ENCODE measurements around the gene HSD11B1L.

Gene HSD11B1L

GRCh38 chr19:5680437-5681368 lies at the start of gene HSD11B1L, which contains the start of gene MICOS13:
Gene HSD11B1L, plus strand, starts transcription at chr19:5681027. Its CDS starts 3,806 bp downstream, at chr19:5684833.
Gene MICOS13, minus strand, starts transcription at chr19:5680516. Its CDS starts 30 bp downstream, at chr19:5680486.
- DNase-seq (ENCODE audit: low spot score) = peak; percentile 98

DNA sequence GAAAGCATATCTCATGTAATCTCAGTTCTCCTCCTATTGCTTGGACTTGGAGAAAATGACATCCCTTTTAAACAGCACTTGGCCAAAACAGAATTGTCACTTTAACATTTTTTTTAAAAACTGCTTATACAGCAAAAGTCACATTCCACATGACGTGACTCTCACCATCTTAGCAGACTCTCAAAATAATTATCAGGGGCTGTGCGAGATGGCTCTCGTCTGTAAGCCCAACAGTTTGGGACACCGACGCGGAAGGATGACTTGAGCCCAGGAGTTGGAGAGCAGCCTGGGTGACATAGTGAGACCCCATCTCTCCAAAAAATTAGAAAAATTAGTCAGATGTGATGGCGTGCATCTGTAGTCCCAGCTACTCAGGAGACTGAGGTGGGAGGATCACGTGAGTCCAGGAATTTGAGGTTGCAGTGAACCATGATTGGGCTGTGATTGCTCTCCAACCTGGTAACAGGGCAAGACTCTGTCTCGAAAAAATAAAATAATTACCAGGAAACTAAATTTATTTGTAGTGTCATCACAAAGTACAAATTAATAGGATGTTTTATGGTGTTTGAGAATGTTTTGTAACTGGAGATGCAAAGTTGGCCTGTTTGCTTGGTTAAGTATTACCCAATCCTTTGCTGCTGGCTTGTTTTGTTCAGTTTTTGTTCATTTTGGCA lies 49.1 kb upstream of the HSD11B1L start:
- DNase-seq (ENCODE audit: low spot score) = no peak

- DNase-seq (ENCODE audit: low spot score) = no peak
These were observed 48.6 kb upstream of the HSD11B1L start for GRCh38 chr19:5632241-5632612.

DNA sequence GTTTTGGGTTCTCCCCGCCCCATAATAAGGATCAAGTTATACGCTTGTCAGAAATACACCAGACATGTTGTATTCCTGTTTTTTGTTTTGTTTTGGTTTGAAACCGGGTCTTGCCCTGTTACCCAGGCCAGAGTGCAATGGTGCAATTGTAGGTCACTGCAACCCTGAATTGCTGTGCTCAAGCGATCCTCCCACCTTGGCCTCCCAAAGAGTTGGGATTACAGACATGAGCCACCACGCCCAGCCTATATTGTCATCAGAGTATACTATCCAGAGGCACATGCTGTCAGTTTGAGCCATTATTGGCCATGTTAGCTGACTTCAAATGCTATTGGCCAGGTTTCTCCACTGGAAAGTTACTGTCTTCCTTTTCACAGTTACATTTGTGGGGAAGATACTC lies 48.2 kb upstream of the HSD11B1L start:
- DNase-seq (ENCODE audit: low spot score) = no peak

- DNase-seq (ENCODE audit: low spot score) = no peak
These were observed 45.4 kb upstream of the HSD11B1L start for GRCh38 chr19:5635427-5635826.

- no peak for DNase-seq (ENCODE audit: low spot score)
These were observed 42.9 kb upstream of the HSD11B1L start for GRCh38 chr19:5637971-5638370.

DNA sequence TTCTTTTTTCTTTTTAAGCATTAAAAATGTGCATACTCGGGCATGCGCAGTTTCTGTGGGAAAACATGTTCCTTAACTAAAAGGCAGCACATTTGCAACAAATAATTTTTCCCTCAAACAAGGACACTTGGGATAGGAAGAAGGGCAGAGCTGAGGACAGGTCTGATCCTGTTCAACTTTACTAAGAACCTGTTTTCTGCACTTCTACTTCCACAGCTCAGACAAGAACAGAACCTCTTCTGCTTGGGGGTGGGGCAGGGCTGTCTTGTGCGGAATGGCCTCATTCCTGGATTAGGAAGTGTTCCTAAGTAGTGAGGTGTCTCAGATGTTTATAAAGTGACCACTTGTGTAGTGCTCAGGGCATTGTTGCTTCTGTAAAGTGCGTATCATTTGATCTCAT lies 39.7 kb upstream of the HSD11B1L start:
- DNase-seq (ENCODE audit: low spot score) = no peak

DNA sequence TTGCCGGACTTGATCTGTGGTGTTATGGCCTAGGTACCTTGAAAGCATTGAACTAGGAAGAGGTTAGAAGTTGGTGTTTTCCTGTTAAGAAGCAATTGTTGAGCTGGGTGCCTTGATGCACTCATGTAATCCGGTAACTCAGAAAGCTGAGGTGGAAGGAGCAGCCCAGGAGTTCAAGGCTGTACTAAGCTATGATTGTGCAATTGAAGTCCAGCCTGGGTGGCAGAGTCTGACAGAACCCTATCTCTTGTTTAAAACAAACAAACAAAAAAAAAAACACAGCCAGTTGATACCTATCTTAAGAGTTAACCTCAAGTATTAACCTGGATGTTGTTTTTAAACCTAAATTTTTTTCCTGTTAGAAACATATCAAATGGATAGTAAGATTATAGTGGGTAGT lies 38.6 kb upstream of the HSD11B1L start:
- DNase-seq (ENCODE audit: low spot score) = no peak

GRCh38 chr19:5643060-5643459 lies 37.8 kb upstream of the HSD11B1L start:
- no peak for DNase-seq (ENCODE audit: low spot score)

DNA sequence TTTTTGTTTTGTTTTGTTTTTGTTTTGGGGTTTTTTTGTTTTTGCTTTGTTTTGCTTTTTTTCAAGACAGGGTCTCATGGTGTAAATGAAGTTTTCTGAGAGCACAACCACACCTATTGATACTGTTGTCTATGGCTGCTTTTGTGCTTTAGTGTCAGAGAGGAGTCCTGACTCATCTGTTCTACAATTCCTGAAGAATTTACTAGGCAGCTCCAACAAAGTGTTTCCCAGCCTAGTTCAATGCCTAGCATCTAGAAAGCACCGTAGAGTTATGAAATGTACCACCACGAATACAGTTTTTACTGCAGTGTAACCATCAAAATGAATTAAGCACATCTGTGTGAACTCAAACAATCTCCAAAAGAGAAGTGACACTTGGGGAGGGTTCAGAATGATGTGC lies 36.8 kb upstream of the HSD11B1L start:
- DNase-seq (ENCODE audit: low spot score) = no peak

- no peak for DNase-seq (ENCODE audit: low spot score)
These were observed 35.4 kb upstream of the HSD11B1L start for GRCh38 chr19:5645409-5645808.

DNA sequence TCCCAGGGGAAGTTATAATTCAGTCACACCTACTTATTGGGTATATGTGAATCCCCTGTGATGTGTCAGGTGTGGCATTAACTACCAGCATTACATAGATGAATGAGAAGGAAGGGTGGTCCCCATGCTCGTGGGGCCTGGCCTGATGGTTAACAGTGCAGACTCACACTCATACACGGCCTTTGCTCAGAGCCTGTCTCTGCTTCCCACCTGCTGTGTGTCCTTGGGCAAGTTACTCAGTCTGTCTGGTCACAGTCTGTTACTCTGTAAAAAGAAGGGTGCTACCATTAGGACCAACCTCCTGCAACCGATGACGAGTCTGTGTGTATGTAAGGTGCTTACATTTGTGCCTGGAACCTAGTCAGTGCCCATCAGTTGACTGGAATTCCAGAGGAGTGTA lies 34.1 kb upstream of the HSD11B1L start:
- DNase-seq (ENCODE audit: low spot score) = no peak

DNA sequence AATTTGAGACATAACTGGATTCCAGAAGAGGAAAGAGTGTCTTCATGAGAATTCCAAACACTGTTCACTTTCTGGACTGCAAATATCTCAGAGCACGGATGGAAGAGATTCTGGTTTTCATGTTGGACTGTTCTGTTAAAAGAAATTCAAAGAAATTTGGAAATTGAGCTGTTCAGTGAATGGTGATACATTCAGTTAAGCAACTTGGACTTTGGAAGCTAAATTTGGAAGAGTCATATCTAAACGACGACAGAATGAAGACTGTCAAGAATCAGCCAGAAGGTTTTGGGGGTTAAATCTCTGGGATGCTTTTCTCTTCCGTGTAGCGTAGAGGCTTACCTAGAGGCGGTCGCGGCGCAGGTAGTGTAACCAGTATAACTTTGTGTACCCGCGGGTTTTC lies 32.4 kb upstream of the HSD11B1L start:
- no peak for DNase-seq (ENCODE audit: low spot score)

DNA sequence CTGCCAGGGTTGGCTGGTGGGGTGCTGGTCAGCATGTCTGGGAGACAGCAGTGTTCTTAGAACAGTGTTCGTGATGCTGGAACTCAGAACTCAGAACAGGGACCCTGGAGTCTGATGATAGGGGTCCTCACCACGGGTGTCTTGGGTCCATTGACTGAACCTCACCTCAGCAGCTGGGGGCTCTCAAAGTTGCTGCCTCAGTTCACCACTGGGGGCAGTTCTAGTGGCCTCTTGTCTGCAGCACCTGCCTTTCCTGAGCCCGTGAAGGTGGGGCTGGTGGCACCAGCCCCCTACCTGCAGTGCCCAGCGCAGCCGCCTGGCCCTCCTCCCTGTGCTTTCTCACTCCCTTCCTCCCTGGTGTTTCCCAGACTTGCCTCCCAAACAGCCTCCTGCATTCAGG lies 29.5 kb upstream of the HSD11B1L start:
- DNase-seq (ENCODE audit: low spot score) = no peak

- peak; percentile 62 for DNase-seq (ENCODE audit: low spot score)
These were observed 28.6 kb upstream of the HSD11B1L start for GRCh38 chr19:5652261-5652660.

DNA sequence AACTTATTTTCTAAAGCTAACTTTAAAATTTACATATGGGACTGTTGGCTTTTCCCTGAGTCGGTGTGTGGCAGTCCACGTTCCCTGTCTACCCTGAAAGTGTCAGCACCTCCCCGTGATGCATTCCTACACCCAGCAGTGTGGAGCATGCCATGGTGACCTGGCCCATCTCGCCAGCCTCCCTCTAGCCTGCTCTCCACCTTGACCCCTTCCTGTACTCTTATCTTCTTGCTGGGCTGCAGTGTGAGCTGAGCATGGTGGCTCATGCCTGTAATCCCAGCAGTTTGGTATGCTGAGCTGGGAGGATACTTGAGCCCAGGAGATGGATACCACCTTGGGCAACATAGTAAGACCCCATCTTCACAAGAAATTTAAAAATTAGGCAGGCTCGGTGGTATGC lies 25.9 kb upstream of the HSD11B1L start:
- DNase-seq (ENCODE audit: low spot score) = no peak

DNA sequence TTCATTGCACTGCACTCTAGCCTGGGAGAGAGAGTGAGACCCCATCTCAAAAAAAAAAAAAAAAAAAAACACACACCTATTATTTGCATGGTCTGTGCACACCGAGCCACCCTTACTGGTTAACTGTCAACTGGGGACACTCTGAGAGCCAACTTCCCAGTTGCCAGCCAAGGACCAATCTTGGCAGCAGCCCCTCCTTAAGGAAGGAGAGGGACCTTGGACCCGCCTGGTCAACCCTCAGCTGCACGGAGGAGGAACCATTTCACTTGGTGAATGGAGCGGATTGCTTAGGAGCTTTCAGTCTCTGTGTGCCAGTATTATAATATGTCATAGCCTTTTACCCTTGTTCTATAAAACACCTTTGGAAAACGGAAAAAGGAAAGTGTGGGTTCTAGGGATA lies 25.4 kb upstream of the HSD11B1L start:
- no peak for DNase-seq (ENCODE audit: low spot score)

- no peak for DNase-seq (ENCODE audit: low spot score)
These were observed 19.3 kb upstream of the HSD11B1L start for GRCh38 chr19:5661483-5661882.

DNA sequence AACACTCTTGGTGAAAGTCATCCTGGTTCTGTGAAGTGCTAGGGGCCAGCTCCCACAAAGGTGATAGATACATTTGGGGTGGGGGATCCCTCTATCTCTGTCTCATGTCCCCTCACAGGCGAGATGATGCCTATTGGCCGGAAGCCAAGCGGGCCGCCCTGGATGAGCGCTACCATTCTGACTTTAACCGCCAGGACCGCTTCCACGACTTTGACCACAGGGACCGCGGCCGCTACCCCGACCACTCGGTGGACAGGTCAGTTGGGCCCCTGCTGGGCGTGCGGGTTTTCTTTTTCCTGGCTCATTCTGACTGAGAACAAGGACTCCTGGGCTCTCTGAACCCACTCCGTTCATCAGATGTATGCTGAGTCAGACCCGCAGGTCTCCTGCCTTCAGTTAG lies 16.9 kb upstream of the HSD11B1L start:
- DNase-seq (ENCODE audit: low spot score) = no peak

GRCh38 chr19:5664515-5664914 lies 16.3 kb upstream of the HSD11B1L start:
- DNase-seq (ENCODE audit: low spot score) = no peak

DNA sequence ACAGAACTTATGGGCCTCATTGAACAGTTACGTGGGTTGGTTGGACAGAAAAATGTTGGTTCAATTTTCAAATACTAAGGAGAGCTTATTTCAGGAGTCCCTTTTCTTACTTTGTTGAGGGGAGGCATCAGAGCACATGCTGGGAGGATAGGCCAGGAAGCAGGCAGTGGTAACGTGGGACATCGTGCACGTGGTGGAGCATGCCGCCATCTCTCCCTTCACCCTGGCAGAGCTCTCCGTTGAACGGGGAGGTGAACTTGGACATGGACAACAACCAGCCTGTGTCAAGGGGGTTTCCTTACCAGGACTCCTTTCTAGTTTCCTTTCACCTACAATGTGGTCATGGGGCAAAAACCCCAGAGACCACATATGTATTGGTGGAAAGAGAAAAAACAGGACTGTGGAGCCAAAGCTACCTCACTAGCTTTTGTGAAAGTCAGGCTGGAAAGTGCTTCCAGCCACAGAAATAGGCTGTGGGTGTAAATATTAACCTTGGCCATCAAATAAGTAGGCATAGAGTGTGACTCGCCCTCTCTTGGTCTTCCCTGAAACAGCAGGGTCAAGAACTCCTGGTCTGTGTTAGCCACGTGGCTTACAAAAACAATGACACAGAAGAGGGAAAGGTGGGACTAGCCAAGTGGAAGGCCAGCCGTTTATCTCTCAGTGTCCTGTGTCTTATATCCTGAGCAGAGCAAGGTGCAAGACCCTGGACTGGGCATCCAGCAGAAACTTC lies 14.9 kb upstream of the HSD11B1L start:
- no peak for DNase-seq (ENCODE audit: low spot score)

DNA sequence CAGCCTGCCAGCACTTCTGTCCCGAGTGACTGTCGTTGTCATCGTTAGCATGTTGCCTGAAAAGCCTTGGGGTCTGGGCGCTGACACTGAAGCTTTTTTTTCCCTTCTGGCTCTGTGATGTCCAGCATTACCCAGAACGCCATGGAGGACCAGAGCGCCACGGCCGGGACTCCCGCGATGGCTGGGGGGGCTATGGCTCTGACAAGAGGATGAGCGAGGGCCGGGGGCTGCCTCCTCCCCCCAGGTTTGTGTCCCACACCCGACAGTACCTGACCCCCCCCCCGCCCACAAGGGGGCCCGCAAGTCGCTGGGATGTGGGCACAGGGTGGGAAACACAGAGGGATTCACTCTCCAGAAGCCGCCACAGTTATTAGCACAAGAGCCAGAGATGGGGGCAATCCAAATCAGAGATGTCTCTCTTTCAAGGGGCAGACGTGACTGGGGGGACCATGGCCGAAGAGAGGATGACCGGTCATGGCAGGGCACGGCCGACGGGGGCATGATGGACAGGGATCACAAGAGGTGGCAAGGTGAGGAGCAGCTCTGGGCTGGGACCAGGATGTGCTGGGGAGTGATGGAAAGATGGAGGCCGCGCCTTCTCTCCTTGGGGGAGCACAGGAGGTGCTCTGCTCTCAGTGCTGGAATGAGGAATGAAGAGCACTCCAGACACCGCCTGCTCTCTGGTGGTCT lies 13.8 kb upstream of the HSD11B1L start:
- DNase-seq (ENCODE audit: low spot score) = no peak

Measured in D341Med (cell line).